IPS-18a (cell line): ENCODE data around the gene TM9SF3.

Experiments used
- H3K27ac ChIP-seq: one replicate; pipeline ENCODE4 v1.5.1; 2013; ENCODE audit warnings: low read length
- H3K27me3 ChIP-seq: one replicate; pipeline ENCODE4 v1.6.1; 2013; ENCODE audit warnings: mild to moderate bottlenecking, low read length; ENCODE audit not compliant: control insufficient read depth, insufficient read depth
- H3K36me3 ChIP-seq: one replicate; pipeline ENCODE4 v1.6.1; 2013; ENCODE audit warnings: low read depth, low read length; ENCODE audit not compliant: control insufficient read depth
- H3K4me1 ChIP-seq: one replicate; pipeline ENCODE4 v1.6.1; 2013; ENCODE audit warnings: low read depth, low read length; ENCODE audit not compliant: control insufficient read depth
- H3K4me3 ChIP-seq: one replicate; pipeline ENCODE4 v1.5.1; 2013; ENCODE audit warnings: low read length
- H3K9ac ChIP-seq: one replicate; pipeline ENCODE4 v1.6.1; 2013; ENCODE audit warnings: mild to moderate bottlenecking, low read length, moderate library complexity
- H3K9me3 ChIP-seq: one replicate; pipeline ENCODE4 v1.6.1; 2013; ENCODE audit warnings: low read depth, low read length; ENCODE audit not compliant: control insufficient read depth

Gene TM9SF3

GRCh38 chr10:96517284-96517683 is 69.5 kb downstream of the TM9SF3 start:
- H3K36me3 ChIP-seq = peaks cover 23% of the 10 kb centered on the region
- H3K9me3 ChIP-seq = no peaks in the 10 kb centered on the region
- no peak overlapping the region for H3K27ac ChIP-seq
- no peak overlapping the region for H3K9ac ChIP-seq
- peaks cover 10% of the 10 kb centered on the region for H3K4me1 ChIP-seq
- H3K4me3 ChIP-seq = no peak overlapping the region
- peaks cover 24% of the 10 kb centered on the region for H3K27me3 ChIP-seq

GRCh38 chr10:96516337-96516736 is 70.5 kb downstream of the TM9SF3 start:
- H3K4me3 ChIP-seq = no peak overlapping the region
- peaks cover 20% of the 10 kb centered on the region for H3K4me1 ChIP-seq
- peaks cover 14% of the 10 kb centered on the region for H3K36me3 ChIP-seq
- peaks cover 34% of the 10 kb centered on the region for H3K27me3 ChIP-seq
- H3K27ac ChIP-seq = no peak overlapping the region
- no peak overlapping the region for H3K9ac ChIP-seq
- no peaks in the 10 kb centered on the region for H3K9me3 ChIP-seq

- H3K9me3 ChIP-seq = no peaks in the 10 kb centered on the region
These were observed 72.9 kb downstream of the TM9SF3 start, which contains the start of gene TLL2 for GRCh38 chr10:96513698-96514561. TSS of gene TLL2 (minus strand) at chr10:96513926. CDS start at chr10:96513685, 241 bp downstream.

GRCh38 chr10:96513305-96513697 is 73.5 kb downstream of the TM9SF3 start:
- Histone ChIP-seq H3K4me3 (peak overlapping the region; percentile 70), H3K9ac (no peak overlapping the region), H3K36me3 (no peaks in the 10 kb centered on the region), H3K9me3 (no peaks in the 10 kb centered on the region), H3K27me3 (peaks cover 44% of the 10 kb centered on the region), H3K27ac (no peak overlapping the region), H3K4me1 (peaks cover 38% of the 10 kb centered on the region)

More at GRCh38 chr10:96513698-96514561, 72.9 kb downstream of the TM9SF3 start, which contains the start of gene TLL2:
- peak within 1 kb of the TSS; percentile 70 for H3K4me3 ChIP-seq
- no peak within 1 kb of the TSS for H3K27ac ChIP-seq
- H3K4me1 ChIP-seq = peaks cover 31% of the 10 kb centered on the region
- H3K27me3 ChIP-seq = peaks cover 40% of the 10 kb centered on the region
- H3K36me3 ChIP-seq = no peaks in the 10 kb centered on the region
- no peak within 1 kb of the TSS for H3K9ac ChIP-seq

- no peak overlapping the region for H3K9ac ChIP-seq
- H3K36me3 ChIP-seq = no peaks in the 10 kb centered on the region
- H3K27me3 ChIP-seq = peaks cover 50% of the 10 kb centered on the region
These were observed 74.1 kb downstream of the TM9SF3 start for GRCh38 chr10:96512524-96513304.

GRCh38 chr10:96511044-96511945 is 75.5 kb downstream of the TM9SF3 start:
- H3K4me1 ChIP-seq = peaks cover 40% of the 10 kb centered on the region
- H3K9ac ChIP-seq = no peak overlapping the region
- H3K27me3 ChIP-seq = peaks cover 53% of the 10 kb centered on the region
- H3K9me3 ChIP-seq = no peaks in the 10 kb centered on the region
- no peak overlapping the region for H3K27ac ChIP-seq
- peak overlapping the region; percentile 70 for H3K4me3 ChIP-seq
- H3K36me3 ChIP-seq = no peaks in the 10 kb centered on the region

More at GRCh38 chr10:96512524-96513304, 74.1 kb downstream of the TM9SF3 start:
- no peaks in the 10 kb centered on the region for H3K9me3 ChIP-seq
- peak overlapping the region; percentile 70 for H3K4me3 ChIP-seq
- peaks cover 40% of the 10 kb centered on the region for H3K4me1 ChIP-seq
- no peak overlapping the region for H3K27ac ChIP-seq

GRCh38 chr10:96509017-96509641 is 77.7 kb downstream of the TM9SF3 start:
- H3K36me3 ChIP-seq = no peaks in the 10 kb centered on the region
- H3K9ac ChIP-seq = no peak overlapping the region
- peak overlapping the region; percentile 51 for H3K27ac ChIP-seq
- H3K9me3 ChIP-seq = no peaks in the 10 kb centered on the region
- peaks cover 34% of the 10 kb centered on the region for H3K4me1 ChIP-seq
- peaks cover 37% of the 10 kb centered on the region for H3K27me3 ChIP-seq
- peak overlapping the region; percentile 4 for H3K4me3 ChIP-seq

GRCh38 chr10:96507044-96507443 is 79.8 kb downstream of the TM9SF3 start:
- H3K4me1 ChIP-seq = peaks cover 27% of the 10 kb centered on the region
- H3K27ac ChIP-seq = no peak overlapping the region
- no peak overlapping the region for H3K4me3 ChIP-seq
- no peaks in the 10 kb centered on the region for H3K36me3 ChIP-seq
- no peaks in the 10 kb centered on the region for H3K9me3 ChIP-seq
- no peak overlapping the region for H3K9ac ChIP-seq
- H3K27me3 ChIP-seq = peaks cover 27% of the 10 kb centered on the region

GRCh38 chr10:96505150-96506136 is 81.4 kb downstream of the TM9SF3 start:
- no peaks in the 10 kb centered on the region for H3K36me3 ChIP-seq
- H3K27ac ChIP-seq = no peak overlapping the region
- H3K4me1 ChIP-seq = peaks cover 15% of the 10 kb centered on the region
- no peaks in the 10 kb centered on the region for H3K9me3 ChIP-seq
- H3K27me3 ChIP-seq = peaks cover 14% of the 10 kb centered on the region
- H3K4me3 ChIP-seq = no peak overlapping the region
- H3K9ac ChIP-seq = no peak overlapping the region
